ENCODE data around the gene NPLOC4.

NPLOC4 gene

DNA sequence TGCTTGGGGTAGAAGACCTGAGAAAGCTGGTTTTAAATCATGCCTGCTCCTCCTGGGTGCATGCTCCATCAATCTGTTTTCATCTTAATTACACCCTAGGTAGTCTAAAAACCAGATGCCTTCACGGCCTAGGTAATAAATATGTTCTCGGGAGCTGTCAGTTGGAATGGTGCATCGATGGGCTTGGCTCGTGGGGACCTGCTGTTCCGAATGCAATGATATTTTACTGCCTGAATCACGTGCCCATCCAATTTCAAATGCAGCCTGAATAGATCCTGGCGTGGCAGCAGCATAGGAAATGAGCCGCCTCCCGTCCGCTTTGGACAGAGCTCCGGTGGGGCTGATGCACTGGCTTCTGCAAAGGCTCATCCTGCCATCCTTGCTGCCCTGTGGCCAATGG is 65.9 kb downstream of the NPLOC4 start:
- in situ Hi-C loops (cut with MboI; ENCODE audit: low sequenced_read_pairs, unreplicated experiment), result no loop called here
- DNase-seq (ENCODE audit: low spot score), result no peak
- TF ChIP-seq, protein P1, sequence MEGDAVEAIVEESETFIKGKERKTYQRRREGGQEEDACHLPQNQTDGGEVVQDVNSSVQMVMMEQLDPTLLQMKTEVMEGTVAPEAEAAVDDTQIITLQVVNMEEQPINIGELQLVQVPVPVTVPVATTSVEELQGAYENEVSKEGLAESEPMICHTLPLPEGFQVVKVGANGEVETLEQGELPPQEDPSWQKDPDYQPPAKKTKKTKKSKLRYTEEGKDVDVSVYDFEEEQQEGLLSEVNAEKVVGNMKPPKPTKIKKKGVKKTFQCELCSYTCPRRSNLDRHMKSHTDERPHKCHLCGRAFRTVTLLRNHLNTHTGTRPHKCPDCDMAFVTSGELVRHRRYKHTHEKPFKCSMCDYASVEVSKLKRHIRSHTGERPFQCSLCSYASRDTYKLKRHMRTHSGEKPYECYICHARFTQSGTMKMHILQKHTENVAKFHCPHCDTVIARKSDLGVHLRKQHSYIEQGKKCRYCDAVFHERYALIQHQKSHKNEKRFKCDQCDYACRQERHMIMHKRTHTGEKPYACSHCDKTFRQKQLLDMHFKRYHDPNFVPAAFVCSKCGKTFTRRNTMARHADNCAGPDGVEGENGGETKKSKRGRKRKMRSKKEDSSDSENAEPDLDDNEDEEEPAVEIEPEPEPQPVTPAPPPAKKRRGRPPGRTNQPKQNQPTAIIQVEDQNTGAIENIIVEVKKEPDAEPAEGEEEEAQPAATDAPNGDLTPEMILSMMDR (IDR thresholded peaks at IDR 0.05; ENCODE audit: borderline replicate concordance, control extremely low read depth, extremely low read depth, insufficient read depth, missing control alignments), result no peak

DNA sequence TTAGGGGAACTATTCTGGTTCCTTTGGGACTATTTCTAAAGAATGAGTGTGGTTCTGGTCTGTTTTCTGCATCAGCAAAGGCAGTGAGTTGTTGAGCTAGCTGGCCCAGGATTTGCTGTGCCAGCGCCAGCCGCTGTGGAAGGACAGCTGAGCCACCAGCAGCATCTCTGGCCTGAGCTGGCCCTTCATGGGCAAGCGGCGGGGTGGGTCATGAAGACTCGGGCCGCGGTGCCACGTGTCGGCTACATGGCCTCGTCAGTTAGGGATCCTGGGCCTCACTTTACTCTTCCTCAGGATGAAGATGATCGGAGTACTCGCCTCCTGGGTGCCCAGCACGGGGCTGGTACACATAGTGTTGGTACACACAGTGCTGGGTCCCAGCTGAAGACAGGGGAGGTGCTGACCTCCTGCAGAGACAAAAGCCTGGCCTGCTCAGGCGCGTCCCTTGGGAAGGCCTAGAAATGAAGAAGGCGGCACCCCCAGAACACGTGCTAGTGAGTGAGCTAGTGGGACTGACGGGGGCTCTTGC is 66.9 kb downstream of the NPLOC4 start:
- TF ChIP-seq, protein P1 (IDR thresholded peaks at IDR 0.05; ENCODE audit: borderline replicate concordance, control extremely low read depth, extremely low read depth, insufficient read depth, missing control alignments), result no peak
- in situ Hi-C loops (cut with MboI; ENCODE audit: low sequenced_read_pairs, unreplicated experiment), result no loop called here
- no peak for DNase-seq (ENCODE audit: low spot score)

DNA sequence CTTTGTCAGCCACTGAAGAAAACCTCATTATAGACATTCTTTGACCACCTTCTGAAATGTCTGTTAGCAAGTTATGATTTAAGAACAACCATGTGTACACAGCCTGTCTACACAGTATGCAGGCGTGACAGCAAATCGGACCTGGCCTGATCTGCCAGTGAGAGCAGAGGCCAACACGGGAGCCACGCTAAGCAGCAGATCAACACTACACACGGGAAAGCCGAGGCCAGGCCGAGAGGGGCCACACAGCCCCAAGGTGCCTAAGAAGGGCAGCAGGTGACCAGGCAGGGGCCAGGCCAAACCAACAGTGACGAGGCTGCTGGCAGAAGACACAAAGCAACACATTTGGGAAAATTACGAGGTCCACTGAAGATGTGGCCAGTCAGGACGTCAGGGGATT is 68.5 kb downstream of the NPLOC4 start:
- DNase-seq (ENCODE audit: low spot score), result no peak
- TF ChIP-seq, protein P1 (IDR thresholded peaks at IDR 0.05; ENCODE audit: borderline replicate concordance, control extremely low read depth, extremely low read depth, insufficient read depth, missing control alignments), result no peak
- in situ Hi-C loops (cut with MboI; ENCODE audit: low sequenced_read_pairs, unreplicated experiment), result no loop called here

DNA sequence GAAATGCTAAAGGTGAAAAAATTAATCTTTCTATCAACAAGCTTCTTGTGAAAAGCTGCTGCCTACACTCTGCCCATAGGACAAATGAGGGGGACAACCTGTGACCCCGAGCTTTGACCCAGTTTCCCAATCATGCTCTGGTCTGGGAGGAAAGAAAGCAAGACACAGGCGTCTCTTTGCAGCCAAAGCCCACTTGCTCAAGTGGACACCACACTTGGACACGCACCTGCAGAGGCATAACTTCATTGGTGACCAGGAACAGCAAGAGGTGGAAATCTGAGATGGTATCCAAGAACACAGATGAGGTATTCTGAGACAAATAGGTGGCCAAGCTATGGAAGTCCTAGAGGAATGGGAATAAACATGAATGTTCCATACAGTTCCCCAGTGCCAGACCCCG is 69.7 kb downstream of the NPLOC4 start:
- in situ Hi-C loops (cut with MboI; ENCODE audit: low sequenced_read_pairs, unreplicated experiment), result no loop called here
- TF ChIP-seq, protein P1 (IDR thresholded peaks at IDR 0.05; ENCODE audit: borderline replicate concordance, control extremely low read depth, extremely low read depth, insufficient read depth, missing control alignments), result no peak
- DNase-seq (ENCODE audit: low spot score), result no peak

DNA sequence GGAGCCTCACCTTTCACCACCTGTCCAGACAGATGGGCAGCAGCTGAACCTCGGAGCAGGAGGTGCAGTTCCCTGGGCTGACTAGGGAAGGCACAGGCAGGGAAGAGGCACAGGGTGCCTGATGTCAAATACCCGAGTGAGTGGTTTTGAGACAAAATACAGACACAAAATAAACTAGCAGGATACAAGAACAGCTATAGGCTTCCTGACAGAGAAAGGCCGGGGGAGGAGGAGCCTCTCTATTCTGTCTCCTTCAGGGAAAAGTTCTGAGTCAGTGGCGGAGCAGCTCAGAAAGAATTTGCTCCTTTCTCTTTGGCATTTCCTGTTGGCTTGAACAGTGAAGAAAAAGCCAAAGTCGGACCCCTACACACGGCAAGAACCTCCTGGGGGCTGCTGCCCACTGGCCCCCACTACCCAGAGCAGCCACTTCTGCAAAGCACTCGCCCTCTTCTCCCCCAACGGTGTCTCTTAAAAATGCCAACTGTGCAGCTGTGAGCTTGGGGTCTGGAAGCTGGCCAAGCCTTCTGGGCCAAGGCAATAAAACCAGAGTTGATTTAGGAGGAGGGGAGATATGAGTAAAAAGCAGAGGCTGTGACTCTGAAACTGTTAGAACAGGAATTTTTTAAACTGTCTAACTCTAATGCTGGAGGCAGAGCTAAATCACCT is 70.3 kb downstream of the NPLOC4 start:
- no peak for DNase-seq (ENCODE audit: low spot score)
- in situ Hi-C loops (cut with MboI; ENCODE audit: low sequenced_read_pairs, unreplicated experiment), result no loop called here
- TF ChIP-seq, protein P1 (IDR thresholded peaks at IDR 0.05; ENCODE audit: borderline replicate concordance, control extremely low read depth, extremely low read depth, insufficient read depth, missing control alignments), result no peak

DNA sequence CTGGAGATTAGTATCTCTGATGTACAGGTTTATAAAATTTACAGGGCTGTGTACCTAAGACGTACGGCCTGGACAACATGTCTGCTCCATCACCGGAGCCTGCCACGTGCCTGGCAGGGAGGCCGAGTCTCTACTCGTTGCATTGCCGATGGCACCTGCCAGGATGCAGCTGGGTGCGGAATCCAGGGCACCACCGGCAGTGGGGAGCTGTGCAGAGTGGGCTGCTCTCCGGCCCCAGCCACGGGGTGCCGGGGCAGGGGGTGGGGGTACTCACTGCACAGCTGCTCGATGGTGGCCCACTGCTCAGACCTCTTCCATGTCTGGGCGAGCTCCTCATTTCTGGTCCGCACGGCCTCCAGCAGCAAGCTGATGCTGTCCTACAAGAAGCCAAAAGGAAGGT is 71.7 kb downstream of the NPLOC4 start:
- TF ChIP-seq, protein P1 (IDR thresholded peaks at IDR 0.05; ENCODE audit: borderline replicate concordance, control extremely low read depth, extremely low read depth, insufficient read depth, missing control alignments), result no peak
- DNase-seq (ENCODE audit: low spot score), result no peak

More for the DNA sequence above, 71.7 kb downstream of the NPLOC4 start:
- in situ Hi-C loops (cut with MboI; ENCODE audit: low sequenced_read_pairs, unreplicated experiment), result no loop called here
